C1 segment of cervical spinal cord (tissue), 14 donors: ENCODE measurements around the gene APOBEC3B.
"Not testable (repeated sequence)": the region's sequence is repeated elsewhere in the genome, so short reads cannot be mapped to it uniquely, and the experiment has no call there.

Experiments used
- DNase-seq, 14 donors: peaks; one replicate each; lab custom pipeline; 2025; lab: John Stamatoyannopoulos, UW

APOBEC3B gene

GRCh38 chr22:38992871-38993371, 10.8 kb downstream of the APOBEC3B start:
- not testable (repeated sequence) for DNase-seq

DNA sequence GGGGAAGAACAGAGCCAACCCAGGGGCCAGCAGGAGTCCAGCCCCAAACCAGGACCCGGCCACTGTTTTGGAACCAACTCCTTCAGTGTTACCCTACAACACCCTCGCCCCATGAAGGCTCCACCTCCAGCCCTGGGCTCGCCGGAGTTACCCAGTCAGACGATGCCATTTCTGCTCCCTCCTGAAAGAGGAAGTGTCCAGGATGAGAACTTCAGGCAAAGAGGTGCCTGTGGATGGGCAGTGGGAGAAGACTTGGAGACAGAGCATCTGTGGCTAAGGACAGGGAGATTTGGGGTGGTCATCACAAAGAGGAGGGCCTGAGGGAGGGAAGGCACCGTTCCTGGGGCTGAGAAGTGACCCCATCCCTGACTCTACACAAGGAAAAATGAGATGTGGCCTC, 14.0 kb downstream of the APOBEC3B start:
- no peak for DNase-seq

- no peak for DNase-seq
Measured at GRCh38 chr22:38997518-38997917, 15.4 kb downstream of the APOBEC3B start.

GRCh38 chr22:39003165-39003638, 21.1 kb downstream of the APOBEC3B start:
- DNase-seq = peak in 10 of 14 donors; percentile 7 to 48 (median 33)

GRCh38 chr22:39007177-39007576, 25.0 kb downstream of the APOBEC3B start:
- no peak for DNase-seq

DNA sequence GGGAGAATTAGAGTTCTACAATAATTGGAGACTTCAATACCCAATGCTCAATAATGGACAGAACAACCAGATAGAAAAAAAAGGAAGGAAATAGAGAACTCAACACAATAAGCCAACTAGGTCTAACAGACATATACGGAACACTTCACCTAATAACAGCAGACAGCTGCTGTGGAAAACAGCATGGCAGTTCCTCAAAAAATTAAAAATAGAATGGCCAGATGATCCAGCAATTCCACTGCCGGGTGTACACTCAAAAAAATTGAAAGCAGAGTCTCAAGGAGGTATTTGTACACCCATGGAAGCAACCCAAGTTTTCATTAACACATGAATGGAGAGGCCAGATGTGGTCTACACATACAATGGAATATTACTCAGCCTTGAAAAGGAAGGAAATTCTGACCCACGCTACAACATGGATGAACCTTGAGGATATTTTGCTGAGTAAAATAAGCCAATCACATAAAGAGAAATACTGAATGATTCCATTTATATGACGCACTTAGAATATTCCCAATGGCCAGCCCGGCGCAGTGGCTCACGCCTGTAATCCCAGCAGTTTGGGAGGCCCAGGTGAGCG, 26.2 kb downstream of the APOBEC3B start:
- DNase-seq = not testable (repeated sequence)

DNA sequence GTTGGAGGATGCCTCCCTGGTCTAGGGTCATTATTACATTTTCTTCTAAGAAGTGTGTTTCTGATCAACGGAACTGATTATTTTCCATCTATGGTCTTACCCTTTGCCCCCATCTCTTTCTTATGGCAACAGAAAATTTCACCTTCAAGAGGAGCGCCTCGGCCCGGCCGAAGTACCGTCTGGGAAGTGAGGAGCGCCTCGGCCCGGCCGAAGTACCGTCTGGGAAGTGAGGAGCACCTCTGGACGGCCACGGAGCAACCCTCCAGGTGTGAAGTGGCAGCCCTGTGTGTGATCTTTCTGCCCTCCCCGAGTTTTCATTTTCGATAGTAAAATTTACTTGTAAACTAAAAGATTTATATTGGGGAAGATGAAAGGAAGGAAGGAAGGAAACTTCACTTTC, 28.8 kb downstream of the APOBEC3B start:
- no peak for DNase-seq

GRCh38 chr22:39012533-39013511, 30.7 kb downstream of the APOBEC3B start:
- no peak for DNase-seq

GRCh38 chr22:39013561-39013941, 31.4 kb downstream of the APOBEC3B start:
- not testable (repeated sequence) for DNase-seq

DNA sequence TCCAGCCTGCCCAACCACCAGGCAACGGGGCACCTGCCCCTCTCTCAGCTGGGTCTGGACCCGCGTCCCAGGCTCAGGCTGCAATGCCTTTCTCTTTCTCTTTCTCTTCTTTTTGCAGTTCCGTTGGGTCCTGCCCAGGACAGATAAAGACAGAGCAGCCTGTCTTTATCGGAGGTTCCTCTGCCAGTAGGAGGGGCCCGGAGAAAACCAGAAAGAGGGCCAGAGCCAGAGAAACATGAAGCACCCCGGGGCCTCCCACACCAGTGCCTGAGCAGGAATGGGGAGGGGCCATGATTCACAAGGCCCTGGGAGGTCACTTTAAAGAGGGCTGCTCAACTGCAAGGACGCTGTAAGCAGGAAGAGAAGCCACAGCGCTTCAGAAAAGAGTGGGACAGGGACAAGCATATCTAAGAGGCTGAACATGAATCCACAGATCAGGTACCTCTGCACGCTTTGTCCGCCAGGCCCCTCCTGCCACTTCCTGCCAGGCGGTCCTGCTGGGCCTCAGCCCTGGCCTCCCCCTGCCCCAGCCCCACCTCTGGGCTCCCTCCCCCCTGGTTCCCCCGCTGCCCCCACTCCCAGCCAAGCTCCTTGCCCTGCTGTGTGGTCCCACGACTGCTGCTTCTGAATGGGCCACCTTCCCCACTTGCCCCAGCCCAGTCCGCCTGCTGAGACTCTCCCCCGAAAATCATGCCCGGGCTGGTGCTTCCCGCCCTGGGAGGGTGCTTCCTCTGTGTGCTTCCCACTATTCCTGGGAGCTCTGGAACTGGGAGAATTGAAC, 32.0 kb downstream of the APOBEC3B start, which contains the start of gene APOBEC3C:
APOBEC3C (plus strand) TSS at position 316 of the 781 bp plus-strand sequence; CDS start at position 422, 106 bp downstream.
- DNase-seq = peak in 10 of 14 donors; percentile 1 to 52 (median 29)

DNA sequence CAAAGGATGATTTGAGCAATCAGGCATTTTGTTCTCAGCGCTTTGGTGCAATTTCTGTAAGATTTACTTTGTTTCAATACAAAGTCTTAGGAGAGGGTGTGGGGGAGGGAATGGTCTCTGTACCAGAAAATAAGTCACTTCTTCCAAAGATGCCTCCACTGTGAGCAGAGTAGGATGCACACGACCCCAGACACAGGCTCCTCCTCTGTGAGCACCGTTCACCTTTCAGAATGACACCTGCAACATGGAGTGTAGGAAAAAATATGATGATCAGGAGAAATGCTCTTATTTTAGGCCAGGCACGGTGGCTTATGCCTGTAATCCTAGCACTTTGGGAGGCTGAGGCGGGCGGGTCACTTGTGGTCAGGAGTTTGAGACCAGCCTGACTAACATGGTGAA, 32.6 kb downstream of the APOBEC3B start:
- DNase-seq = not testable (repeated sequence)

DNA sequence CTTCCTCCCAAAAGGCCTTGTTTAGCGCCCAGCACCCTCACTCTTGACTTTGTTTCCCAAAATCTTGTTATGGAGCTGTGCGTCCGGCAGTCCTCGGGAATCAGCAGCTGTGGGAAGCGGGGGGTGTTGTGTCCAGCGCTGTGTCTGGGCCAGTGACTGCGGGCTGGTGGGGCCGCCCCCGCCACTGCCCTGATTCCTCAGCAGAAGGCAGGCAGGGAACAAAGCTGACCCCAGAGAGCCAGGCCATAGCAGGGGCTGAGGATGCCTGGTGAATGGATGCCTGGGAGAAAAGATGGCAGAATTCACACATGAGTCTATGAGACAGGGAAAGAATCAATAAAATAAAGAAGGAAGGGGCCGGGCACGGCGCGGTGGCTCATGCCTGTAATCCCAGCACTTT, 34.4 kb downstream of the APOBEC3B start:
- DNase-seq = no peak

DNA sequence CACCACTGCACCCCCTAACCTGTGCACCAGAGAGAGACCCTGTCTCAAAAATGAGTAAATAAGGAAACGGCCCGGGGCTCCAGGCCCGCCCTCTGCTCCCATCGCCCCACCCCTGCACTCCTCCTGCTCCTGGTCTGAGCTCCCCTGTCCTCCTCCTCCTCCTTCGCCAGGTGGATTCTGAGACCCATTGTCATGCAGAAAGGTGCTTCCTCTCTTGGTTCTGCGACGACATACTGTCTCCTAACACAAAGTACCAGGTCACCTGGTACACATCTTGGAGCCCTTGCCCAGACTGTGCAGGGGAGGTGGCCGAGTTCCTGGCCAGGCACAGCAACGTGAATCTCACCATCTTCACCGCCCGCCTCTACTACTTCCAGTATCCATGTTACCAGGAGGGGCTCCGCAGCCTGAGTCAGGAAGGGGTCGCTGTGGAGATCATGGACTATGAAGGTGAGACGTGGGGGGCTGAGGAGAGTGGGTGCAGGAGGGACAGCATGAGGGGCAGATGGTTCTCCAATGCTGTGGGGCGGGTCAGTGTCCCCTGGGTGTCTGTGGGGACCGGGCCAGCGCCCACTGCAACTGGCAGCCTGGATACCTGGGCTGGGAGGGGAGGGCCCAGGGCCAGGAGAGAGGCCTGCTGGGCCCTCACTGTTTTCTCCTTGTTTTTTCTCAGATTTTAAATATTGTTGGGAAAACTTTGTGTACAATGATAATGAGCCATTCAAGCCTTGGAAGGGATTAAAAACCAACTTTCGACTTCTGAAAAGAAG, 35.6 kb downstream of the APOBEC3B start:
- DNase-seq = no peak

- DNase-seq = not testable (repeated sequence)
Measured at GRCh38 chr22:39020021-39020651, 38.0 kb downstream of the APOBEC3B start.

DNA sequence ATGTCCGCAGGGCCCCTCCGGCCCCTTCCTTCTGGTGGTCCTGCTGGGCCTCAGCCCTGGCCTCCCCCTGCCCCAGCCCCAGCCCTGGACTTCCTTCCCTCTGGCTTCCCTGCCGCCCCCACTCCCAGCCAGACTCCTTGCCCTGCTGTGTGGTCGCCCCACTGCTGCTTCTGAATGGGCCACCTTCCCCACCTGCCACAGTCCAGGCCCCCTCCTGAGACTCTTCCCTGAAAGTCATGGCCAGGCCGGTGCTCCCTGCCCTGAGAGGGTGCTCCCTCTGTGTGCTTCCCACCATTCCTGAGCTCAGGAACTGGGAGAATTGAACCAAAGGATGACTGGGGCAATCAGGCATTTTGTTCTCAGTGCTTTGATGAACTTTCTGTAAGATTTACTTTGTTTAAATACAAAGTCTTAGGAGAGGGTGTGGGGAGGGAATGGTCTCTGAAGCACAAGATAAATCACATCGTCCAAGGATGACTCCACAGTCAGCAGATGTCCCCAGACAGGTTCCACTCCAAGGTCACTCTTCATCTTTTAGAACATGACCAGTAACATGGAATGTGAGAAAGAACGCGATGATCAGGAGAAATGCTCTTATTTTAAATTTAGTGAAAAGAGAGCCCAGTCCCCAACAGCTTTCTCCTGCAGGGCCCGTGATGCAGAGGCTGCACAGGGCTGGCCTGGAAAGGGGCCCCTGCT, 39.6 kb downstream of the APOBEC3B start:
- DNase-seq = peak in 1 of 14 donors; percentile 12

DNA sequence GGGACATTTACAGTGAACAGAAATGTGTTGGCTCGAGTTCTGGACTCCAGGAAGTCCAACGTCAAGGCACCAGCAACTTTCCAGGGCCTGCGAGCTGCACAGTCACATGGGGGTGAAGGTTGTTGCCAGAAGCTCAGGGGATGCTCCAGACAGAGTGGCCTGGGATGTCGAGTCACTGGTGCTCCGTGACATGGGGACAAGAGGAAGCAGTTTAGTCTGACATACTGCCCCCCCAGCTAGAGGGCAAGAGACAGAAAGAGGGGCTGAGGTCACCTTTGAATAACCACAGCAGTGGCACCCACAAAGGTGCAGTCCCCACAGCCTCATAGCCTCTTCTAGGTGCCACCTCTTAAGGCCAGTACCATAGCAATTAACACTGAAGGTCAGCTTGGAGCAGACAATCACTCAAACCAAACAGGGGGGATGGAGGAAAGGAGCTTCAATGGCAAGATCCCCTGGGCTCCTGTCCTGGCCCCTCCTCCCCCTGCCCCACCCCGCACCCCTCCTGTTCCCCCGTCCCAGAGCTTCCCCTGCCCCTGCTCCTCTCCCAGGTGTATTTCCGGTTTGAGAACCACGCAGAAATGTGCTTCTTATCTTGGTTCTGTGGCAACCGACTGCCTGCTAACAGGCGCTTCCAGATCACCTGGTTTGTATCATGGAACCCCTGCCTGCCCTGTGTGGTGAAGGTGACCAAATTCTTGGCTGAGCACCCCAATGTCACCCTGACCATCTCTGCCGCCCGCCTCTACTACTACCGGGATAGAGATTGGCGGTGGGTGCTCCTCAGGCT, 42.6 kb downstream of the APOBEC3B start:
- DNase-seq = no peak

DNA sequence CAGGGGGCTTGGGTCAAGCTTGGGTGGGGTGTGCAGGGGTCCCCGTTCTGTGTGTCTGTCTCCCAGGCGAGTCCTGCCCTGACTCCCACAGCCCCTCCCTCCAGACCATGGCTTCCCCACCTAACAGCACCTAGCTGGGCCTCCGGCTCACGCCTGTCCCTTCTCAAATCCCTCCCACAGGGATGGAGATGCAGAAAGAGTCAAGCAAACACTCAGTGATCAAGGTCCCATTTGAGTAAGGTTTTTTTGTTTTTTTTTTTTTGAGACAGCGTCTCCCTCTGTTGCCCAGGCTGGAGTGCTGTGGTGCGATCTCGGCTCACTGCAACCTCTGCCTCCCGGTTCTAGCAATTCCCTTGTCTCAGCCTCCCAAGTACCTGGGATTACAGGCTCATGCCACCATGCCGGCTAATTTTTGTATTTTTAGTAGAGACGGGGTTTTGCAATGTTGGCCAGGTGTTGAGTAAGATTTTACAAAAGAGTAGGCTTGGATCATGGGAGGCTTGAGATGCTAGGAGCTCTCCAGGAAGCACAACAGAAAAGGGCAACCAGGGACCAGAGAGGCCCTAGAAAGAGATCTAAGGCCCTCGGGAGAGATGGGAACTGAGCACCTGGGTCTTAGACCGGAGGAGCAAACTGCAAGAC, 44.5 kb downstream of the APOBEC3B start:
- DNase-seq = no peak

- DNase-seq = no peak
Measured at GRCh38 chr22:39027717-39028116, 45.6 kb downstream of the APOBEC3B start.
